Chondrocyte (in vitro differentiated cells): ENCODE results near the gene TCERG1L. TPM values are rescaled to one million over a fixed set of nuclear protein-coding genes. Genes with fewer than 3 reads are reported as not detected.

ENCODE experiments used
- DNase-seq: peaks from one replicate; pipeline ENCODE4 v3.0.0; 2021; ENCODE audit warnings: mixed read lengths, low spot score
- H3K27ac Mint-ChIP-seq: one replicate; pipeline ENCODE4 v1.8.0; 2021; ENCODE audit warnings: mild to moderate bottlenecking, moderate library complexity, mixed read lengths; ENCODE audit not compliant: unreplicated experiment
- H3K27me3 Mint-ChIP-seq: 2 replicates; pipeline ENCODE4 v1.8.0; 2021; ENCODE audit warnings: low read depth, mixed read lengths
- H3K36me3 Mint-ChIP-seq: 2 replicates; pipeline ENCODE4 v1.8.0; 2021; ENCODE audit warnings: low read depth, mixed read lengths
- H3K4me1 Mint-ChIP-seq: 2 replicates; pipeline ENCODE4 v1.8.0; 2021; ENCODE audit warnings: low read depth, mild to moderate bottlenecking, mixed read lengths
- H3K4me3 Mint-ChIP-seq: one replicate; pipeline ENCODE4 v1.8.0; 2021; ENCODE audit warnings: mild to moderate bottlenecking, moderate library complexity, mixed read lengths; ENCODE audit not compliant: unreplicated experiment
- H3K9me3 Mint-ChIP-seq: 2 replicates; pipeline ENCODE4 v1.8.0; 2021; ENCODE audit warnings: low read depth, mixed read lengths
- total RNA-seq: library from RNA; stranded (reverse); gene quantifications from 3 replicates; pipeline ENCODE4 v1.2.1, GENCODE V29; 2021
- TF ChIP-seq, protein P1 (sequence below): fragments of 200-600 bp; sonication (generic); IDR thresholded peaks from 2 replicates; pipeline ENCODE4 v1.5.0; 2021; ENCODE audit warnings: antibody characterized with exemption, mild to moderate bottlenecking, moderate library complexity

The TCERG1L gene
- total RNA-seq, 1 donor from 2014 or later, result not detected

- H3K27ac Mint-ChIP-seq, result no peak overlapping the region
- no peaks in the 10 kb centered on the region for H3K4me1 Mint-ChIP-seq
- DNase-seq, result no peak
- TF ChIP-seq, protein P1, sequence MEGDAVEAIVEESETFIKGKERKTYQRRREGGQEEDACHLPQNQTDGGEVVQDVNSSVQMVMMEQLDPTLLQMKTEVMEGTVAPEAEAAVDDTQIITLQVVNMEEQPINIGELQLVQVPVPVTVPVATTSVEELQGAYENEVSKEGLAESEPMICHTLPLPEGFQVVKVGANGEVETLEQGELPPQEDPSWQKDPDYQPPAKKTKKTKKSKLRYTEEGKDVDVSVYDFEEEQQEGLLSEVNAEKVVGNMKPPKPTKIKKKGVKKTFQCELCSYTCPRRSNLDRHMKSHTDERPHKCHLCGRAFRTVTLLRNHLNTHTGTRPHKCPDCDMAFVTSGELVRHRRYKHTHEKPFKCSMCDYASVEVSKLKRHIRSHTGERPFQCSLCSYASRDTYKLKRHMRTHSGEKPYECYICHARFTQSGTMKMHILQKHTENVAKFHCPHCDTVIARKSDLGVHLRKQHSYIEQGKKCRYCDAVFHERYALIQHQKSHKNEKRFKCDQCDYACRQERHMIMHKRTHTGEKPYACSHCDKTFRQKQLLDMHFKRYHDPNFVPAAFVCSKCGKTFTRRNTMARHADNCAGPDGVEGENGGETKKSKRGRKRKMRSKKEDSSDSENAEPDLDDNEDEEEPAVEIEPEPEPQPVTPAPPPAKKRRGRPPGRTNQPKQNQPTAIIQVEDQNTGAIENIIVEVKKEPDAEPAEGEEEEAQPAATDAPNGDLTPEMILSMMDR, result no peak
- no peaks in the 10 kb centered on the region for H3K27me3 Mint-ChIP-seq
- peaks cover 23% of the 10 kb centered on the region for H3K9me3 Mint-ChIP-seq
- no peaks in the 10 kb centered on the region for H3K36me3 Mint-ChIP-seq
- no peak overlapping the region for H3K4me3 Mint-ChIP-seq
Measured at GRCh38 chr10:131273476-131273875, 38.0 kb downstream of the TCERG1L start.

- no peak overlapping the region for H3K27ac Mint-ChIP-seq
- H3K4me1 Mint-ChIP-seq, result no peaks in the 10 kb centered on the region
- no peaks in the 10 kb centered on the region for H3K36me3 Mint-ChIP-seq
- H3K27me3 Mint-ChIP-seq, result no peaks in the 10 kb centered on the region
- TF ChIP-seq, protein P1, result no peak
- no peak for DNase-seq
- H3K9me3 Mint-ChIP-seq, result peaks cover 27% of the 10 kb centered on the region
- no peak overlapping the region for H3K4me3 Mint-ChIP-seq
Measured at GRCh38 chr10:131272897-131273451, 38.5 kb downstream of the TCERG1L start.

GRCh38 chr10:131271966-131272365, 39.6 kb downstream of the TCERG1L start:
- Mint-ChIP-seq H3K9me3 (peaks cover 25% of the 10 kb centered on the region), H3K4me1 (no peaks in the 10 kb centered on the region), H3K36me3 (no peaks in the 10 kb centered on the region), H3K27me3 (no peaks in the 10 kb centered on the region), H3K27ac (no peak overlapping the region), H3K4me3 (no peak overlapping the region)
- no peak for DNase-seq
- TF ChIP-seq, protein P1, result no peak

DNA sequence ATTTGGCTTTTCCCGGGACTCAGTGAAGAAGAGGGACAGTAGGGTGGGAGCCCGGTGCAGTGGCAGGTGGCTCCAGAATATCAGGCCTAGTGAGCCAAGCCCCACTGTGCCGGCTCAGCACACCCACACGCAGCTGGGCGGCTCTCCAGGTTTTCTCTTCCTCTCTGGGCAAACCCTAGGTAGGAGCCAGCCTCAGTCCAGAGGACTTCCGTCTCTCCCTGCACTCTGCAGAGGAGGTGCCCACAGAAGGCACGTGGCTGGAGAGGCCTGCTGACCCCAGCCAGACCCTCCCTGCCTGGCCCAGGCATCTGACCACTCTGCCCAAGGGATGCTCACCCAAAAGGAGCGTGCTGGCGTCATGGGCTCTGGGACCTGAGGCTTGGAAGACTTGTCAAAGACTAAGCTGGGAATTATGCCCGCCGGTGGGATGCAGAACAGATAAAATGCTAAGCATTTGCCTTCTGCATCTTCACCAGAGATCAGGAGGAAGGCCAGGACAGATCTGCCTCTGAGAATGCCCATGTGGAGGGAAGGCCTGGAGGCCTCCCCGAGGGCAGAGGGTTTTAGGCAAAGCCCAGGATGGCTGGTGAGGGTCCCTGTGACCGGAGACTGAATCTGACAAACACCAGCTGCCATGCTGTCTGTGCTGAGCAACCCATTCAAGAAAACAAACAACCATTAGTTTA, 40.2 kb downstream of the TCERG1L start:
- Mint-ChIP-seq H3K4me3 (no peak overlapping the region), H3K27me3 (no peaks in the 10 kb centered on the region), H3K36me3 (no peaks in the 10 kb centered on the region), H3K4me1 (no peaks in the 10 kb centered on the region), H3K9me3 (peaks cover 22% of the 10 kb centered on the region), H3K27ac (no peak overlapping the region)
- DNase-seq, result no peak
- TF ChIP-seq, protein P1, result no peak

GRCh38 chr10:131270461-131271190, 40.9 kb downstream of the TCERG1L start:
- Mint-ChIP-seq H3K27ac (no peak overlapping the region), H3K36me3 (no peaks in the 10 kb centered on the region), H3K27me3 (no peaks in the 10 kb centered on the region), H3K4me3 (no peak overlapping the region), H3K4me1 (no peaks in the 10 kb centered on the region), H3K9me3 (peaks cover 19% of the 10 kb centered on the region)
- TF ChIP-seq, protein P1, result no peak
- DNase-seq, result no peak
